ENCODE results near the gene GRIN2C. TPM values are rescaled to one million over a fixed set of nuclear protein-coding genes. Genes with fewer than 3 reads are reported as not detected.

Gene GRIN2C
- total and polyA plus RNA-seq, 2 donors (not counting 1 experiment from before 2014, with no cell fraction given), result 0.03 TPM; not detected in 1

DNA sequence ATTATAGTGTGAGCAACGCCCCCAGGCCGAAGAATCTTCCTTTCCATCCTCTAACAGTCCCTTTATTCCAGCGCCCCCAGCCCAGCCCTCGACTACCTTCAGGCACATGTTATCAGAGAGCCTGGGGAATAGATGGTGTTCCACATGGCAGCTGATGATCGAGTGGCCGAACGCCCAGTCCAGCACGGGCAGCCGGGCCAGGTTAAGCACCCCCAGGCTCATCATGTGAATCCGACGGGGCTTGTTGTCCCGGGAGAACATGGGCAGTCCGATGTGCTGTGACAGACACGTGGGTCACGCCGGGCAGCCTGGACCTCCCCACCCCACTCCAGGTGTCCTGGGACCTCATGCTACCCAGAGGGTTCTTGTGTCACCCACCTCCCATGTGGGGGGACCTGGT lies 19.6 kb upstream of the GRIN2C start:
- TF ChIP-seq EZH2 (IDR thresholded peaks at IDR 0.05; ENCODE audit: borderline replicate concordance, insufficient read depth, low read depth, low read length, poor library complexity, severe bottlenecking), result no peak
- TF ChIP-seq, protein P1, sequence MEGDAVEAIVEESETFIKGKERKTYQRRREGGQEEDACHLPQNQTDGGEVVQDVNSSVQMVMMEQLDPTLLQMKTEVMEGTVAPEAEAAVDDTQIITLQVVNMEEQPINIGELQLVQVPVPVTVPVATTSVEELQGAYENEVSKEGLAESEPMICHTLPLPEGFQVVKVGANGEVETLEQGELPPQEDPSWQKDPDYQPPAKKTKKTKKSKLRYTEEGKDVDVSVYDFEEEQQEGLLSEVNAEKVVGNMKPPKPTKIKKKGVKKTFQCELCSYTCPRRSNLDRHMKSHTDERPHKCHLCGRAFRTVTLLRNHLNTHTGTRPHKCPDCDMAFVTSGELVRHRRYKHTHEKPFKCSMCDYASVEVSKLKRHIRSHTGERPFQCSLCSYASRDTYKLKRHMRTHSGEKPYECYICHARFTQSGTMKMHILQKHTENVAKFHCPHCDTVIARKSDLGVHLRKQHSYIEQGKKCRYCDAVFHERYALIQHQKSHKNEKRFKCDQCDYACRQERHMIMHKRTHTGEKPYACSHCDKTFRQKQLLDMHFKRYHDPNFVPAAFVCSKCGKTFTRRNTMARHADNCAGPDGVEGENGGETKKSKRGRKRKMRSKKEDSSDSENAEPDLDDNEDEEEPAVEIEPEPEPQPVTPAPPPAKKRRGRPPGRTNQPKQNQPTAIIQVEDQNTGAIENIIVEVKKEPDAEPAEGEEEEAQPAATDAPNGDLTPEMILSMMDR (IDR thresholded peaks at IDR 0.05), result no peak
- H3K27me3 Mint-ChIP-seq, result peaks cover 5% of the 10 kb centered on the region
- no peak overlapping the region for H3K27ac Mint-ChIP-seq
- H3K4me1 Mint-ChIP-seq, result no peaks in the 10 kb centered on the region
- Histone ChIP-seq H4K20me1 (ENCODE audit: control insufficient read depth, insufficient read depth, low read length, poor library complexity, severe bottlenecking) (no peaks in the 10 kb centered on the region), H3K27ac (ENCODE audit: low read length in 2 of 2) (no peak overlapping the region), H3K9ac (ENCODE audit: low read length) (no peak overlapping the region), H3K79me2 (ENCODE audit: control insufficient read depth, insufficient read depth, low read length) (no peaks in the 10 kb centered on the region), H3K4me1 (ENCODE audit: control insufficient read depth in 2 of 2, insufficient read depth in 2 of 2, low read length in 2 of 2) (no peaks in the 10 kb centered on the region), H3K4me3 (ENCODE audit: control extremely low read depth in 1 of 5, extremely low read depth in 1 of 5, insufficient read depth in 1 of 5, low read depth in 2 of 5, low read length in 4 of 5) (no peak overlapping the region), H3K36me3 (replicated peaks in 1 of 2; ENCODE audit: control extremely low read depth in 1 of 2, control insufficient read depth in 1 of 2, extremely low read depth in 1 of 2, insufficient read depth in 2 of 2, low read length in 1 of 2) (no peaks in the 10 kb centered on the region), H3K4me2 (replicated peaks; ENCODE audit: low read depth, low read length, poor library complexity, severe bottlenecking) (no peak overlapping the region), H2AFZ (ENCODE audit: insufficient read depth, low read depth, low read length, poor library complexity, severe bottlenecking) (no peak overlapping the region), H3K27me3 (replicated peaks in 1 of 4; ENCODE audit: control extremely low read depth in 1 of 4, control insufficient read depth in 3 of 4, insufficient read depth in 4 of 4, low read length in 3 of 4) (peaks cover 0 to 4% (median 0%) of the 10 kb centered on the region in 4 experiments), H3K9me3 (ENCODE audit: control extremely low read depth in 1 of 3, control insufficient read depth in 2 of 3, insufficient read depth in 1 of 3, low read length in 2 of 3) (no peaks in the 10 kb centered on the region)
- 91% methylated on average over 14 of the region's 16 CpGs for WGBS (ENCODE audit: insufficient coverage)
- intact Hi-C loops (cut with micrococcal nuclease), result no loop called here
- CTCF ChIA-PET, result interaction anchor here (1.3 kb wide), 1 partner anchor 17 kb away, joined by 4 read pairs; no protein-coding TSS in a partner anchor
- no peaks in the 10 kb centered on the region for H3K9me3 Mint-ChIP-seq (ENCODE audit: insufficient read depth)
- POLR2A ChIA-PET, result no interaction called here
- ATAC-seq (ENCODE audit: low read depth) (no peak), DNase-seq (no peak)
- H3K4me3 Mint-ChIP-seq, result no peak overlapping the region

DNA sequence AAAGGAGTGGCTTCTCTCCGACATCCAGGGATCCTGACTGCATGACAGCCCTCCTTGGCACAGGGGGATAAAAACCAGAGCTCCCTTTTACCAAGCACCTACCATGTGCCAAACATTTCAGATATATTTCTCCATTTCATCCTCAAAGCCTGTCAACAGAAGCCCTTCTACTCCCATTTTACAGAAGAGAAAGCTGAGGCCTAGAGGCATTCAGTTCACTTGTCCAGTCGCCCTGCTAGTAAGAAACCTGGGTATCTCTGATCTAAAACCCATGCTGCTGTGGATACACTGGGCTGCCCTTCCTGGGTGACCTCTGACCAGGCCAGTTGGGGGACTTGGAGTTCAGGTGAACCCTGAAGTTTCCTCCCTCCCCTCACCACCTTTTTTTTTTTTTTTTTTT lies 19.0 kb upstream of the GRIN2C start:
- no peak overlapping the region for H3K9ac ChIP-seq (ENCODE audit: low read length)
- ATAC-seq (ENCODE audit: low read depth) (no peak), DNase-seq (no peak)
- ChIA-PET POLR2A (no interaction called here), CTCF (no interaction called here)
- intact Hi-C loops (cut with micrococcal nuclease), result no loop called here
- H4K20me1 ChIP-seq (ENCODE audit: control insufficient read depth, insufficient read depth, low read length, poor library complexity, severe bottlenecking), result no peaks in the 10 kb centered on the region
- H2AFZ ChIP-seq (ENCODE audit: insufficient read depth, low read depth, low read length, poor library complexity, severe bottlenecking), result no peak overlapping the region
- no peak overlapping the region for H3K4me2 ChIP-seq (replicated peaks; ENCODE audit: low read depth, low read length, poor library complexity, severe bottlenecking)
- no peaks in the 10 kb centered on the region for H3K79me2 ChIP-seq (ENCODE audit: control insufficient read depth, insufficient read depth, low read length)
- H3K27ac ChIP-seq (ENCODE audit: low read length in 2 of 2), result no peak overlapping the region
- peaks cover 5% of the 10 kb centered on the region for H3K4me1 Mint-ChIP-seq
- H3K4me3 Mint-ChIP-seq, result no peak overlapping the region
- H3K27me3 Mint-ChIP-seq, result peaks cover 4% of the 10 kb centered on the region
- WGBS (ENCODE audit: insufficient coverage), result 79% methylated on average over 2 of the region's 2 CpGs
- H3K27me3 ChIP-seq (replicated peaks in 1 of 4; ENCODE audit: control extremely low read depth in 1 of 4, control insufficient read depth in 3 of 4, insufficient read depth in 4 of 4, low read length in 3 of 4), result no peaks in the 10 kb centered on the region
- H3K4me1 ChIP-seq (ENCODE audit: control insufficient read depth in 2 of 2, insufficient read depth in 2 of 2, low read length in 2 of 2), result peaks cover 3 to 4% of the 10 kb centered on the region in 2 donors
- H3K9me3 ChIP-seq (ENCODE audit: control extremely low read depth in 1 of 3, control insufficient read depth in 2 of 3, insufficient read depth in 1 of 3, low read length in 2 of 3), result no peaks in the 10 kb centered on the region
- no peaks in the 10 kb centered on the region for H3K9me3 Mint-ChIP-seq (ENCODE audit: insufficient read depth)
- TF ChIP-seq, protein P1 (IDR thresholded peaks at IDR 0.05), result no peak
- TF ChIP-seq EZH2 (IDR thresholded peaks at IDR 0.05; ENCODE audit: borderline replicate concordance, insufficient read depth, low read depth, low read length, poor library complexity, severe bottlenecking), result no peak
- no peak overlapping the region for H3K4me3 ChIP-seq (ENCODE audit: control extremely low read depth in 1 of 5, extremely low read depth in 1 of 5, insufficient read depth in 1 of 5, low read depth in 2 of 5, low read length in 4 of 5)
- no peak overlapping the region for H3K27ac Mint-ChIP-seq
- H3K36me3 ChIP-seq (replicated peaks in 1 of 2; ENCODE audit: control extremely low read depth in 1 of 2, control insufficient read depth in 1 of 2, extremely low read depth in 1 of 2, insufficient read depth in 2 of 2, low read length in 1 of 2), result no peaks in the 10 kb centered on the region
